HG02571 (cell line): ENCODE measurements around the gene LDB2.

Source experiments
- ATAC-seq: cut with Tn5 transposase; IDR thresholded peaks from one replicate; pipeline ENCODE4 v1.9.1; 2021; ENCODE audit warnings: mild to moderate bottlenecking, moderate library complexity; ENCODE audit not compliant: unreplicated experiment

The LDB2 gene

DNA sequence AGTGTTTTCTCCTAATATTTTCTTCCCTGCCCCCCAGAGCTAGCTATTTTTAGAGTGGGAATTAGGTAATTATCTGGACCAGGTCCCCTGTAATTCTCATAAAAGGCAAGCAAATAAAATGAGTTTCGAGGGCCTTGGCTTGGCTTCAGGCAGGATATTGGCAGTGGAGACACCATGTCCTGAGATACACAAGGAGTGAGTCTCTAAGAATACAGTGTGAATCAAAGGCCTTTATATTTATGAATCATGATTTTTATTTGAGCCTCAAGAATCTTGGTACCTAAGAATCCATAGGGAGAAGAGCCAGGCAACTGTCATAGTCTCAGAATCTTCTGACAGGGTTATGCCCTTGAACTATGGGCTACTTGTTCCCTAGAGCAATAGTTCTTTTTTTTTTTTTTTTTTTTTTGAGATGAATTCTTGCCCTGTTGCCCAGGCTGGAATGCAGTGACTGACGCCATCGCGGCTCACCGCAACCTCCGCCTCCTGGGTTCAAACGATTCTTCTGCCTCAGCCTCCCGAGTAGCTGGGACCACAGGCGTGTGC lies 205.4 kb downstream of the LDB2 start:
- ATAC-seq, result no peak

DNA sequence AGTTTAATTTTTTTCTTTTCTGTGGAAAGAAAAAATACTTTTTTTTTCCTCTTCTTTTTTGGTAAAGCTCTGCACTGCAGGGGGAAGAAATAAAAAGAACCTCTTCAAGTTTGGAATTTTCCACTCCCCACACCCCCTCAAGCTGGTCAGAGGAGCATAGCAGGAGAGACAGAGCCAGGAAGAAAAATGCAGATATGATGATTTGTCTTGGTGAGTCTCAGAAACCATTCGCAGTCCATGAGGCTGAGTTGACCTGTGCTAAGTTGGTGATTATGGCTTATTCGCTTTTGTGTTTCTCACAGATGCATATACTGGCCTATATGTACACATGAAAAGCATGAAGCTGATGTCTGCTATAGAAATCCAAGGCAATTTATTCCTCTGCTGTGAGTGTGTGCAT lies 205.9 kb downstream of the LDB2 start:
- ATAC-seq, result no peak

DNA sequence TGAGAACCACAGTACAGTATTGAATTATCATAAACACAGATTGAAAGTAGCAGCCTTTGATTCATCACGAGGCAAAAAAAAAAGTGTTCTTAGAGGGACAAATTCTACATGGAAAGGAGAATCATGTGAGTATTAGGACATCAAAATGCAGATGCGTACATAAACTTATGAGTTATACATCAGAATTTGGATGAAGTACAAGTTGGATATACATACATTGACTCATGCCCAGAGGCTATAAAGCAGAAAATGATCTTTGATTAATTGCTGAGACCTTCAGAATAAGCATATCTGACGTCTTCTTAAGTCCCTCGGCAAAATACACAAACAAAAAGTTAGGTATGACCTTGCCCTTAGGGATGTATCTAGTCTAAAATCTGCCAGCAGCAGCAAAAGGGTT lies 206.4 kb downstream of the LDB2 start:
- no peak for ATAC-seq

DNA sequence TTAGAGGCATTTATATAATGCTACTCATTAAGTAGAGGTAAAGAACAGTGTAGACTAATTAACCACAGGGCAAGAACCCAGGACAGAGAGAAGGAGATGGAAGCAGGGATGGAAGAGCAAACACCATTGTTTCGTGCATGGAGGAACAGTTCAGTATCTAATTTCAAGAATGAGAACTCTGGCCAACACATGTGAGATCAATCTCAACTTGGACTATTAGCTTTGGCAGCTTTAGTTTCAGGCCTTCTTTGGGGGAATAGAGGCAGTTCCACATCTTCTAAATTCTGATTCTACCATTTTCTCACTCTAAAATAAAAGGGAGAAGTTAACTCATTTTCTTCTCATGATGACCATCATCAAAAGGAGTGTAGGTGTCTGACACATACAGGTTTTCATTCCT lies 207.0 kb downstream of the LDB2 start:
- no peak for ATAC-seq

DNA sequence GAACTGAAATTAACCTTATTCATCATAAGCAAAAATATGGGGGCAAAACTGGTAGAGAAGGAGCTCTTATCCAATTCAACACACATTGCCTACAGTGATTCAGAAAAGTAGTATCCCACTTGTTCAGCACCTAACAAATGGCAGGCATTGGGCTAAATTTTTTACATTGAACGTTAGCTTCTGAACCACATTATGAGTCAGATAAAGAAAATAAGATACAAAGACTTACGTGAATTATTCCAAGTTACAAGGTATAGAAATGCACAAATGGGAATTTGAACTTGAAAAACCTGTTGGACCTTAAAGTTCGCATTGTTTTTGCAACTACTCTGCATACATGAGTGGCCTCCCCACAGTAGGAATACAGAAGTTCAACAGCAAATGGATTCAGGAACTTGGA lies 210.6 kb downstream of the LDB2 start:
- no peak for ATAC-seq

DNA sequence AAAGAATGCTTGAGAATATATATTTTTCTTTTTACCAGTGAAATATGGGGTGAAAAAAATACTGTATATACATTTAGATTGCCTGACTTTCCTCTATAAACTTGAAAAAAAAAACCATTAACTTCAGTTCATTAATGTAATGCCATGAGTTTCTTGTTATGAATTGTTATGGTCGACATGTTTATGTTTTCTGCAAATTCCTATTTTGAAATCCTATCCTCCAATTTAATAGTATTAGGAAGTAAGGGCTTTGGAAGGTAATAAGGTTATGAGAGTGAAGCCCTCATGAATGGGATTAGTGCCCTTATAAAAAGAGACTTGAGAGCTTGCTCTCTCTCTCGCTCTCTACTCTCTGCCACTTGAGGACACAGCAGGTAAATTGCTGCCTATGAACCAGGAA lies 211.4 kb downstream of the LDB2 start:
- no peak for ATAC-seq

DNA sequence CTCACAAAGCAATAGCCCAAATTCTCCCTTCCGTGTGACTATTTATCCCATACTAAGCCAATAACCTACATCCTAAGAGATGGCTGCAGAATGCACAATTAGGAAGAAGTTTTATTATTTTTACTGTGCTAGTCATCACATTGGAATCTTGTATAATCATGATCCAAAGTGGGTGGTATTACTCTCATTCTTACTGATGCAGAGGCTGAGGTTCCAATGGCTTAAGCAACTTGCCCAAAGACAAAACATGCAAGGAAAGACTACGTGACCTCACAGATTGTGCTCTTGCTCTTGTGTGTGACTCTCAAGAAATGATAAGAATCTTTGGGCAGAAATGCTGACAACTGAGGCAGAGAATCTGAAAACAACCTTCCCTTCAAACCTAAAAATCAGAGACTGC lies 212.2 kb downstream of the LDB2 start:
- ATAC-seq, result no peak

DNA sequence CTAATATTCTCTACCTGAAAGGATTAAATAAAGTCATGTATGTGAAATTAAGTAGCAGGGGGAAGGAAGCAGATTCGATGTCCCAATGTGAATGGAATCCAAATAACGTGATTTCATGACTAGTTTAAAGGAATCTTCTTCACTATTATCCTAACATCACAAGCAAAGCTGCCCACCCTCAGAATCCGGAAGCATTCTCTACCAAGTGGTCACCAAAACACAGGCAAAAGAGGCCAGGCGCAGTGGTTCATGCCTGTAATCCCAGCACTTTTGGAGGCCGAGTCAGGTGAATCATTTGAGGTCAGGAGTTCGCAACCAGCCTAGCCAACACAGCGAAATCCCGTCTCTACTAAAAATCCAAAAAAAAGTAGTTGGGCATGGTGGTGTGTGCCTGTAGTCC lies 212.9 kb downstream of the LDB2 start:
- no peak for ATAC-seq

DNA sequence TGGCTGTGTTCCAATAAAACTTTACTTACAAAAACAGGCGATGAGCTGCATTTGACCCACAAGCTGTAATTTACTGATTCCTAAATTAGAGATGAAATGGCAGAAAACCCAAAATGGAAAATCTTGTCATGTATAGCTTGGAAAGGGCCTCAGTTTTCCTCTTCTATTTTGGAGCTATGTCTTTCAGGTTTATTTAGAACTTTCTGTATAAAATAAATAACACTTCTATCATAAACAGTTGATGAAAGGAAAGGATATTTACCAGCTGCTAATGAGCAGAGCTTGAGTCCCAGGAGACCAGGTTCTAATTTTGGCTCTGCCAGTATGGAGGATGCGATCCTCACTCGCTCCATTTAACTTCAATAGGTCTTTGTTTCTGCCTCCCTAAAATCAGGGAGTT lies 213.5 kb downstream of the LDB2 start:
- ATAC-seq, result no peak

DNA sequence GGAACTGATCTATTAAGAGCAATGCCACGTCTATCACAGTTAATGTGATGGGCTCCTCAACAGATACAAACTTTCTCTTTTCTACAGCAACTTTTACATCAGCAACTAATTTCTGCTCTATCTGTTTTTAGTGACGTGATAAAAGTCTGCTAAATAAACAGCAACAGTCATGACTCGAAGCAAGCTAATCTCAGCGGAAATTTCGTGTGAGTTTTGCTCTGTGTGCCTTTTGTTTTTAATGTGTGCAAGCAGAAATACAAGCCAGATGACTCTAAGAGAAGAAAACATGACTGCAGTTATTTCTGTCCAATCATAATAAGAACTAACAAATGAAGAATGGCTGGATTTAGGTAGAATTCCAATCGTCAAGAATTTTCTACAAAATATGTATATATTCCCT lies 214.3 kb downstream of the LDB2 start:
- ATAC-seq, result no peak

DNA sequence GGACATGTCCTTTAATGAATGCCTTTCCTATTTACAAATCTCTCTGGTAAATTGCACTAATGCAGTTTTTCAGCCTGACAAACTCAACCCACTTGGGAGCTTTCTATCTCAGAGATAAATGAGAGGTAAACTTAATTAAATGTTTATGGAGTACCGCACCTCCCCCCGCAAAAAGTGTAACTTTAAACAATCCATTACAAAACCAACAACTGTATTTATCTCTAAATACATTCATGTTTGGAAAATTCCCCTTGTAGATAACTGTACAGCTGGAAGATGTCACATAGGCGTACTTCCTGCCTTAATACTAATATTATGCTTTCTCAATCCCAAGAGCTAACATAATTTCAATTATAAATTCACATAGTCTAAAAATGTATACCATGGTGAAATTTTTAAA lies 215.5 kb downstream of the LDB2 start:
- no peak for ATAC-seq

DNA sequence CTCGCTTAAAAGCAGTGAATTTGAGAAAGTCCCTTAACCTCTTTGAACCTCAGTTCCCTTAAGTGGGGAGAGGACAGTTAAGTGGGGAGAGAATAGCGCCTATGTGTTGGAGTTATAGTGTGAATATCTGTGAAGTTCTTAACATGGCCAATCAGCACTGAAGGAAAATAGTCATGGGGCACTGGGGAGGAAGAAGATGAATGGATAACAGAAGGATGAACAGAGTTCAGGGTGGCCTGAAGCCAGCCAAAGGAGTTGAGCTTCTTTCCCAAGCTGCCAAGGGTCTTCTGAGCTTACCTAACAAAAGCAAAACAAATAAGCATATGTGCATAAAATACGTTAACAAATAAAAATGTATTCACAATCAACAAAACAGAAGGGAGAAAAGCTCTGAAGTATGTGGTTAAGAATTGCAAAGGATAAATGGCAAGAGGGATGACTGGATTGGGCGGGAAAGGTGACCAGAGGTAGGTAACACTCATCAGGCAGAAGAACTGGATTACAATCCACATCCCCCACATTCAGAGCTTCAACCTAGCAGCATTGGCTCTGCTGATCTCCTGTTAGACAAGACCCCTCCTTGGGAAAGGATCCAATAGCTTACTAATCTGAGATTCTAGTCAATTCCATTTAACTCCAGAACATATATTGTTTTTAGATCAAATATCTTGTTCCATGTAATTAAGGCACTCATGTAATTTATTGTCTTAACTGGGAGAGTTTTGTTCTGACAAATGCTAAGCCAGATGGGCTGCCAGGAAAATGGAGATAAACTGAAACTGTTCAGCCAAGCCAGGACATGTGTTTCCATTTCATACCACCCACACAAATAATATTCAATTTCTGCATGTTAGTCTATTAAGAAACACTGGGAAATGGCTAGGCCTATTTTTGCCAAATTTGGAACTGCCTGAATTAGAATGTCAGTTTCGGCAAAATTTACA lies 221.2 kb downstream of the LDB2 start:
- no peak for ATAC-seq

DNA sequence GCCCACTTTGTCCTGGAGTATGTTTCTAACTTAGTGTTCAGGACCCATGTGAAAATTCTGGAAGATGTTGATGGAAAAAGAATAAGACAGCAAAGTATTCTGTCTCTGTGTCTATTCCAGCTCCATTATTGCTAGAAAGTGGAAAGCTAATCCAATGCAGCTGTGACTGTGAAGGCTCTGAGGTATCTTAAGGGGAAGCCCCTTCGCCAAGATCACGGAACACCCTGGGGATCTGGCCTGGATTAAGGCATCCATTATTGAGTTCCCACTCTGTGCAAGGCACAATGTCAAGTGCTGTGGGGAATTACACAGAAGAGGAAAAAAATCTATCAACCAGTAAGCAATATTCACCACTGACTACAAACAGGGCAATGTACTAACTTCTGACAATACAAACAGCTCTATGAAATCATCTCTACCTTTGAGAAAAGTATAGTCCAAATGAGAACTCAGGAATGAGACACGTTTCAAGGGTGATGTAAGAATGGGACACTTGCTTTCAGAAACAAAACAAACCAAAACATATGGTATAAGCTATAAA lies 222.1 kb downstream of the LDB2 start:
- no peak for ATAC-seq

DNA sequence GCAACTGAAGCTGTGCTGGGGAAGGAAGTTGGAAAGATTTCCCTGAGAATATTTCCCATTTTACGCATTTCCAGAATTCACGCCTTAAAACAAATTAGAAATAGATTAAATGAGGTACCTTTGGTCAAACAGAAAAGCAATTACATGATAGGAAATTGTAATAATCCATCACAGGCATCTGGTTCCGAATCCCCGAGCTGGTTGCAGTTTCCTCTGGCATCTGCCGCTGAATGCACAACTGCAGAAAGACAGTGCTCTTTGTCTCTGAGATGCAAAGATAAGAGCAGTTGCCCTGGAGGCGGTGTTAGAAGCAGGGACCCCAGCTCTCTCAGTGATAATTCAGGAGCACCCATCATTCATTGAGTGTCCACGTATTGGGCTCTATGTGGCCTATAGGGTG lies 224.4 kb downstream of the LDB2 start:
- ATAC-seq, result no peak

DNA sequence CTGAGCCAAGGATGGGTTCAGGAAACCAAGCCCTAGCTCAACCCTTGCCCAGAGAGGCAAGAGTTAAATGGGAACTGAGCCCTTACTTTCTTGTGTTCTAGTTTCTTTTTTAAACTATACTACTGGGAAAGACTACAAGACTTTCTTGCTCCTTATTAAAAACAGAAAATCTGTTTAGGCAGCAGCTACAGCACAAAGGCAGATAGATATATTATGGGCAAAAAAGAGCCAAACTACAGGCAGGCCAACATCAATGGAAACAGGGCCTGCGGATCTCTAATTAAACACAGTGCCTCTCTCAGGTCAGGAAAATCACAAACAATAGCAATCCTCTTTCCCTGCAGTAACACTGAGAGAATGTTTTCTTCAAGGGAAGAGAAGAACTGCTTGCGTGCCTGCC lies 226.0 kb downstream of the LDB2 start:
- no peak for ATAC-seq

DNA sequence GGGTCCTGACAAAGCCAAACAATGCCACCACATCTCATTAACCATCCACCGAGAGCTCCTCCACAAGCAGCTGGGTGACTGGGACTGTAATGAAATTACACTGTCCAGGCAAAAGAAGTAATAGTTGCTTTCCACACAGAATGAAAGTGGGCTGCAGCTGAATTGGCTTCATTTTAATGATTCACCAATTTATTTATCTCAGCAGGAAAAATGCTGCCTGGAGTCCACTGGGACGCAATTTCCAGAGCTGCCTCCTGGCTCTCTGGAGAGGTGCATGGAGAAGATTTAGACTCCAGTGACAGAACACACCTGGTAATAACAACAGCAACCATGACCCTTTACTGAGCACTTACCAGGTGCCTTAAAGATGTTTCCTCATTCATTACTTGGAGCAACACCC lies 226.7 kb downstream of the LDB2 start:
- ATAC-seq, result no peak

DNA sequence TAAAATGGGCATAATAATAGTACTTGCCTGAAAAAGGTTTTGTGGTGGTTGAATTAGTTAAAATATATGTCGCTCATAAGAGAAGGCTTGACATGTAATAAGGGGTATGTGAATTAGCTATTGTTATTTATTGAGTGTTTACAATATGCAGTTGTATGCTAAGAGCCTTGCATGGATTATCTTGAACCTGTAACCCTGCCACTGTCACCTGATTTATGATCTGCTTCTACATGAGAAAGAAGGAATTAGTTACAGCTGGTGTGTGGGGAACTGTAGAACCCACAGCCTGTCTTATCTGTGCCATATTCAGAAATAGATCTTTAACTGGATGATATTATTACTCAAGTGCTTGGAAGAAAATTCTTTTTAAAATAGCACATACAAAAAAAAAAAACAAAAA lies 227.7 kb downstream of the LDB2 start:
- ATAC-seq, result no peak

DNA sequence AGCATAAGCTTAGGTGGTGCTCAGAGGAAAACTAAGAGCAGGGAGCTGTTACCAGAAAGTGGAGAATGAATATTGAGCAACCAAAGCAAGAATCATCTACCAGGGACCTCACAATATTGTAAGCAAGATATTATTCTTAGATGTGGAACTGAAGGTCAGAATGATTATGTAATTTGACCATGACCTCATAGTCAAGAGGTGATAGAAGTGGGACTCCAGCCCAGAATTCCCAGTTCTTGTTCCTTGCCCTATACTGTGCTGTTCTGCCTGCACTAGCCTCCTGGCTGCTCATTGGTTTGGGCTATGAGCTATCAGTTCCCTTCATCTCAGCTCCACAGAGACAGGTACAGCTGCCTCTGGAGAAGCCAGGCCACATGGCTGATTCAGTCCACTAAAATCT lies 229.4 kb downstream of the LDB2 start:
- ATAC-seq, result no peak

DNA sequence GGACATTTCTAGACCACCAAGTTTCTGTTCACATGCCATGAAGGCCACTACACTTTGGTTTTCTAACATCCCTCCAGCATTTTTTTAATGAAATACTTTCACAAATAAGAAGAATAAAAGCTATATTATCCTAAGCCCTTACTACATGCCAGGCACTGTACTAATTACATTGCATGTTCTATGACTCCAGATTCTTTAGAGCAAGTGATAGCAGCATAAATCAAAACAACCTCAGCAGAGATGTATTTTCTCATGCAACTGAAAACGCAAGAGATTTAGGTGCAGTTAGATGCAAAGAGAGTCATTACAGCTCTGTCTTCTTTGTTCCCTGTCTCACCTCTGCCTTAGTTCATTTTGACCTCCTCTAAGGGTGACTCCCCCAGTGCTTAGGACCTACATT lies 230.0 kb downstream of the LDB2 start:
- no peak for ATAC-seq

DNA sequence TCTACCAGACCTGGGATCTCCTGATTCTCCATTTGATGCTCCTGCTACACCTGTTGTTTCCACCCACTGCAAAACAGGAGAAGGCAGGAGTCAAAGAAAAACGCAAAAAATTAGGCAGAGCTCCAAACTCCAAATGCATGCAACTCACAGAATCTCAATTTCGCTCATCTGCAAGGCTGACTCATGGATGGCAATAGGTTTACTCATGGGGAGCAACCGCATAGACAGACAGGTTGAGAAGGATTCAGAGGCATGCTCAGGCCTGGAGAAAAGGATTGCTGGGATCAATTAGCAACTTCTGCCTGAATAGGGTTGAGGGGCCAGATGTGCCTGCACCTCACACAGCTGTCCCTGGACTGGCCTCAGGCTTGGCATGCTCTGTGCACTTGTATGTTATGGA lies 231.0 kb downstream of the LDB2 start:
- no peak for ATAC-seq

DNA sequence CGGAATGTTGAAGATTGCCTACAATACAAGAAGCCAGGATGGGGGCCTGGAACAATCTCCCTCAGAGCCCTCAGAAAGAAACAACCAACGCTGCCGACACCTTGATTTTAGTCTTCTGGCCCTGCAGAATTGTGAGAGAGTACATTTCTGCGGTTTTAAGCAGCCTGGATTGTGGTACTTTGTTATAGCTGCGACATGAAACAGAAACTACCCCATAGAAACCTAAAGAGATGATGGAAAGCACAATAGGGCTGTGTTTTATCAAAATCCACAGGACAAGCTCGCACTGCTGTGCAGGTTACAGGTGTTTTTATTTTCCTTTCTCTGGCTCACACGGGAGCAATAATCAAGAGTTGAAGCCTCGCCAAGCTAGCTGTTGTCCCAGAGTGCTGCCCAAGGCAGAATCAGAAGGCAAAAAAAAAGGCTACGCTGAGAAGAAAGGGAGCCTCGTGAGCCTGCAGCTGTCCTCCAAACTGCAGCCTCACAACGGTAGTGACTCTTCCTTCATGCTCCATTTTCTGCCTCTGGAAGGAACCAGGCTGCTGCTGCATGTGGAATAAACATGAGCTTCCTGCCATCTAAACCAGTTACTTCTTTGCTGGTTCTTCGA lies 232.4 kb downstream of the LDB2 start:
- no peak for ATAC-seq

DNA sequence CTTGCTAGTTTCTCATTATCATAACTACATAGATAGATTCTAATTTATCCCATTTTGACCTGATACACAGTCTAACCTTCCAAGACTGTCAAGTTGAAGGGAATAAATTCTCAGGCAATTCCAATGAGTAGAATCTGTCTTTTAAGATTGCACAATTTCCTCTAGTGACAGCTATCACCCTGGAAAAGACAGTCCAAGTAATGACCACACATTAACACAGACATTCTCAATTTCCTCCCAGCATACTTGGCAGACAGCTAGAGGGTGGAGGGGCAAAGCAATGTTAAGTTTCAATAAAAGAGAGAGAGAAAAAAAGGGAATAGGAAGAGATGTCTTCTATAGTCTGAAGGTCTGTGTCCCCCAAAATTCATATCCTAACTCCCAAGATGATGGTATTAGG lies 234.7 kb downstream of the LDB2 start:
- ATAC-seq, result no peak
